ENCODE results near the gene ZNF638. TPM values are rescaled to one million over a fixed set of nuclear protein-coding genes. Genes with fewer than 3 reads are reported as not detected.

Gene ZNF638
- total and polyA plus RNA-seq, 10 of the 15 experiments (the other 5 are each of a cell fraction or from before 2014, with no cell fraction given), result 37.6 to 133 (median 64.5) TPM

DNA sequence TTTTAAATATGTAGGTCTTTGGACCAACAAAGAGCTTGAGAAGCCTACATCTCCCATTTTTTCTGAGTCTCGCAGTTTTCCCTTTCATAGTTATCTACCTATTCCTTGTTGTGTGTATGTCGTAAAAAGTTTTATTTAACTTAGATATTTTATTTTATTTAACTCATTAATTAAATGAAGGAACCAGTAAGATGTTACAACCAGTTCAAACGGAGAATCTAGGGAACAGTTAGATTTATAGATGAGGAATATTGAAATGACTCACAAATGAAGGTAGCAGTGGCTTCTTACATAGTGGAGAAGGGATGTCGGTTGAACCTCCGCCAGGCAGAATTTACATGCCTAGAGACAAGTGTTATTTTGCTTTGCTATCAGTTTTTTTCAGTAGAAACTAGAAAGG lies 48.5 kb upstream of the ZNF638 start (continued):
- TF ChIP-seq WRNIP1 (IDR thresholded peaks at IDR 0.05; ENCODE audit: borderline replicate concordance, low read depth, low read length), result no peak
- no peak for TF ChIP-seq HDGF (IDR thresholded peaks at IDR 0.05)
- TF ChIP-seq, protein P1, sequence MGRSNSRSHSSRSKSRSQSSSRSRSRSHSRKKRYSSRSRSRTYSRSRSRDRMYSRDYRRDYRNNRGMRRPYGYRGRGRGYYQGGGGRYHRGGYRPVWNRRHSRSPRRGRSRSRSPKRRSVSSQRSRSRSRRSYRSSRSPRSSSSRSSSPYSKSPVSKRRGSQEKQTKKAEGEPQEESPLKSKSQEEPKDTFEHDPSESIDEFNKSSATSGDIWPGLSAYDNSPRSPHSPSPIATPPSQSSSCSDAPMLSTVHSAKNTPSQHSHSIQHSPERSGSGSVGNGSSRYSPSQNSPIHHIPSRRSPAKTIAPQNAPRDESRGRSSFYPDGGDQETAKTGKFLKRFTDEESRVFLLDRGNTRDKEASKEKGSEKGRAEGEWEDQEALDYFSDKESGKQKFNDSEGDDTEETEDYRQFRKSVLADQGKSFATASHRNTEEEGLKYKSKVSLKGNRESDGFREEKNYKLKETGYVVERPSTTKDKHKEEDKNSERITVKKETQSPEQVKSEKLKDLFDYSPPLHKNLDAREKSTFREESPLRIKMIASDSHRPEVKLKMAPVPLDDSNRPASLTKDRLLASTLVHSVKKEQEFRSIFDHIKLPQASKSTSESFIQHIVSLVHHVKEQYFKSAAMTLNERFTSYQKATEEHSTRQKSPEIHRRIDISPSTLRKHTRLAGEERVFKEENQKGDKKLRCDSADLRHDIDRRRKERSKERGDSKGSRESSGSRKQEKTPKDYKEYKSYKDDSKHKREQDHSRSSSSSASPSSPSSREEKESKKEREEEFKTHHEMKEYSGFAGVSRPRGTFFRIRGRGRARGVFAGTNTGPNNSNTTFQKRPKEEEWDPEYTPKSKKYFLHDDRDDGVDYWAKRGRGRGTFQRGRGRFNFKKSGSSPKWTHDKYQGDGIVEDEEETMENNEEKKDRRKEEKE (IDR thresholded peaks at IDR 0.05), result no peak
- TF ChIP-seq, protein P2, sequence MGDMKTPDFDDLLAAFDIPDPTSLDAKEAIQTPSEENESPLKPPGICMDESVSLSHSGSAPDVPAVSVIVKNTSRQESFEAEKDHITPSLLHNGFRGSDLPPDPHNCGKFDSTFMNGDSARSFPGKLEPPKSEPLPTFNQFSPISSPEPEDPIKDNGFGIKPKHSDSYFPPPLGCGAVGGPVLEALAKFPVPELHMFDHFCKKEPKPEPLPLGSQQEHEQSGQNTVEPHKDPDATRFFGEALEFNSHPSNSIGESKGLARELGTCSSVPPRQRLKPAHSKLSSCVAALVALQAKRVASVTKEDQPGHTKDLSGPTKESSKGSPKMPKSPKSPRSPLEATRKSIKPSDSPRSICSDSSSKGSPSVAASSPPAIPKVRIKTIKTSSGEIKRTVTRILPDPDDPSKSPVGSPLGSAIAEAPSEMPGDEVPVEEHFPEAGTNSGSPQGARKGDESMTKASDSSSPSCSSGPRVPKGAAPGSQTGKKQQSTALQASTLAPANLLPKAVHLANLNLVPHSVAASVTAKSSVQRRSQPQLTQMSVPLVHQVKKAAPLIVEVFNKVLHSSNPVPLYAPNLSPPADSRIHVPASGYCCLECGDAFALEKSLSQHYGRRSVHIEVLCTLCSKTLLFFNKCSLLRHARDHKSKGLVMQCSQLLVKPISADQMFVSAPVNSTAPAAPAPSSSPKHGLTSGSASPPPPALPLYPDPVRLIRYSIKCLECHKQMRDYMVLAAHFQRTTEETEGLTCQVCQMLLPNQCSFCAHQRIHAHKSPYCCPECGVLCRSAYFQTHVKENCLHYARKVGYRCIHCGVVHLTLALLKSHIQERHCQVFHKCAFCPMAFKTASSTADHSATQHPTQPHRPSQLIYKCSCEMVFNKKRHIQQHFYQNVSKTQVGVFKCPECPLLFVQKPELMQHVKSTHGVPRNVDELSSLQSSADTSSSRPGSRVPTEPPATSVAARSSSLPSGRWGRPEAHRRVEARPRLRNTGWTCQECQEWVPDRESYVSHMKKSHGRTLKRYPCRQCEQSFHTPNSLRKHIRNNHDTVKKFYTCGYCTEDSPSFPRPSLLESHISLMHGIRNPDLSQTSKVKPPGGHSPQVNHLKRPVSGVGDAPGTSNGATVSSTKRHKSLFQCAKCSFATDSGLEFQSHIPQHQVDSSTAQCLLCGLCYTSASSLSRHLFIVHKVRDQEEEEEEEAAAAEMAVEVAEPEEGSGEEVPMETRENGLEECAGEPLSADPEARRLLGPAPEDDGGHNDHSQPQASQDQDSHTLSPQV (IDR thresholded peaks at IDR 0.05), result no peak

DNA sequence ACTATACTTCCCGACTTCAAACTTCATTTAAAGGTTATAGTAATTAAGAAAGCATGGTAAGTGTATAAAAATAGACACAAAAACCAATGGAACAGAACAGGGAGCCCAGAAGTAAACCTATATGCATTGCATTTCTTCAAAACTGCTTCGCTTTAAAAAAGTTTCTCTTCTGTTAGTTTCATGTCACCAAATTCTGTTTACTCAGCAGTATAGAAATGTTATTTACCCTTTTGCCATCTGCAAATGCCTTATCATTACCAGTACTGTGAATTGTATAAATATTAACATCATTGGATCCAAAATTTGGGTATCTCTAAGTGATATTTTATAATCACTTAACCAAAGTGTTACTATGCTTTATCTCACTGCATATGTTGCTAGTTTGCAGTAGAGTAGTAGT lies 45.9 kb upstream of the ZNF638 start:
- ChIA-PET RAD21 (ENCODE audit: unreplicated experiment) (no interaction called here), POLR2A (no interaction called here), CTCF (no interaction called here), SMC1A (ENCODE audit: uncharacterized antibody, unreplicated experiment) (no interaction called here)
- in situ Hi-C loops (cut with MboI) (loop anchor here (25.0 kb wide), 1 partner anchor 852 kb away; the partner anchor contains the start of gene CYP26B1), intact Hi-C loops (cut with micrococcal nuclease; ENCODE audit: unreplicated experiment) (no loop called here)
- WGBS (ENCODE audit: insufficient coverage, insufficient replicate concordance, low lambda C conversion rate, missing lambda C conversion rate), result 49% methylated on average over 2 of the region's 2 CpGs
- Histone ChIP-seq H3K9ac (ENCODE audit: control insufficient read depth, insufficient read depth, low read length) (no peak overlapping the region), H3K4me1 (ENCODE audit: control insufficient read depth, insufficient read depth, low read length) (no peaks in the 10 kb centered on the region), H2AFZ (ENCODE audit: control insufficient read depth, low read depth, low read length) (no peak overlapping the region), H3K79me2 (ENCODE audit: control insufficient read depth, insufficient read depth, low read length) (no peaks in the 10 kb centered on the region), H3K4me2 (ENCODE audit: control insufficient read depth, insufficient read depth) (no peak overlapping the region), H3K9me3 (replicated peaks; ENCODE audit: control insufficient read depth, insufficient read depth, low read length) (no peaks in the 10 kb centered on the region), H4K20me1 (ENCODE audit: control insufficient read depth, insufficient read depth) (no peaks in the 10 kb centered on the region), H3K36me3 (ENCODE audit: control insufficient read depth in 2 of 2, insufficient read depth in 2 of 2, low read length in 1 of 2) (no peaks in the 10 kb centered on the region), H3K27ac (ENCODE audit: control insufficient read depth, insufficient read depth) (no peak overlapping the region), H3K27me3 (replicated peaks in 1 of 2; ENCODE audit: control insufficient read depth in 2 of 2, insufficient read depth in 2 of 2, low read length in 1 of 2) (no peaks in the 10 kb centered on the region), H3K4me3 (no peak overlapping the region)
- FAIRE-seq (no peak), DNase-seq (ENCODE audit: low read depth, low spot score) (no peak), ATAC-seq (no peak)
- BruUV-seq (replicated peaks), result no TSS peak
- TF ChIP-seq, protein P3, sequence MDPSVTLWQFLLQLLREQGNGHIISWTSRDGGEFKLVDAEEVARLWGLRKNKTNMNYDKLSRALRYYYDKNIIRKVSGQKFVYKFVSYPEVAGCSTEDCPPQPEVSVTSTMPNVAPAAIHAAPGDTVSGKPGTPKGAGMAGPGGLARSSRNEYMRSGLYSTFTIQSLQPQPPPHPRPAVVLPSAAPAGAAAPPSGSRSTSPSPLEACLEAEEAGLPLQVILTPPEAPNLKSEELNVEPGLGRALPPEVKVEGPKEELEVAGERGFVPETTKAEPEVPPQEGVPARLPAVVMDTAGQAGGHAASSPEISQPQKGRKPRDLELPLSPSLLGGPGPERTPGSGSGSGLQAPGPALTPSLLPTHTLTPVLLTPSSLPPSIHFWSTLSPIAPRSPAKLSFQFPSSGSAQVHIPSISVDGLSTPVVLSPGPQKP (IDR thresholded peaks at IDR 0.05; ENCODE audit: low read depth, low read length), result no peak
- TF ChIP-seq MTA2 (IDR thresholded peaks at IDR 0.05; ENCODE audit: low read depth) (no peak), NR2C1 (IDR thresholded peaks at IDR 0.05) (no peak), SMAD1 (IDR thresholded peaks at IDR 0.05; ENCODE audit: low read depth, partially characterized antibody) (no peak), ZNF217 (IDR thresholded peaks at IDR 0.05) (no peak), RB1 (IDR thresholded peaks at IDR 0.05; ENCODE audit: borderline replicate concordance) (no peak), ATF7 (IDR thresholded peaks at IDR 0.05; ENCODE audit: low read depth) (no peak), MTA3 (IDR thresholded peaks at IDR 0.05; ENCODE audit: borderline replicate concordance, low read length) (no peak), HDAC2 (IDR thresholded peaks at IDR 0.05) (no peak), ZNF384 (IDR thresholded peaks at IDR 0.05; ENCODE audit: borderline replicate concordance, low read depth, low read length) (no peak), FOXK2 (IDR thresholded peaks at IDR 0.05) (no peak)
- TF ChIP-seq, protein P4, sequence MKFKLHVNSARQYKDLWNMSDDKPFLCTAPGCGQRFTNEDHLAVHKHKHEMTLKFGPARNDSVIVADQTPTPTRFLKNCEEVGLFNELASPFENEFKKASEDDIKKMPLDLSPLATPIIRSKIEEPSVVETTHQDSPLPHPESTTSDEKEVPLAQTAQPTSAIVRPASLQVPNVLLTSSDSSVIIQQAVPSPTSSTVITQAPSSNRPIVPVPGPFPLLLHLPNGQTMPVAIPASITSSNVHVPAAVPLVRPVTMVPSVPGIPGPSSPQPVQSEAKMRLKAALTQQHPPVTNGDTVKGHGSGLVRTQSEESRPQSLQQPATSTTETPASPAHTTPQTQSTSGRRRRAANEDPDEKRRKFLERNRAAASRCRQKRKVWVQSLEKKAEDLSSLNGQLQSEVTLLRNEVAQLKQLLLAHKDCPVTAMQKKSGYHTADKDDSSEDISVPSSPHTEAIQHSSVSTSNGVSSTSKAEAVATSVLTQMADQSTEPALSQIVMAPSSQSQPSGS (IDR thresholded peaks at IDR 0.05; ENCODE audit: low read length), result no peak

Measured in GM12878 (cell line).